GM18951 (cell line): Measurements from ENCODE around the gene MICU2.
"Not testable (repeated sequence)": the region's sequence is repeated elsewhere in the genome, so short reads cannot be mapped to it uniquely, and the experiment has no call there.

Source experiments
- POLR2A ChIP-seq: IDR thresholded peaks from 4 replicates; pipeline ENCODE4 v1.6.1; 2011; ENCODE audit warnings: mild to moderate bottlenecking; ENCODE audit not compliant: insufficient read length, insufficient read depth; ENCODE audit errors: extremely low read depth
- in situ Hi-C: fragments of 300-500 bp; cut with MboI; formaldehyde crosslinking; loops from one replicate; pipeline ENCODE4 v1.12.0; 2022; ENCODE audit warnings: low sequenced_read_pairs, mixed read lengths, inconsistent platforms; ENCODE audit not compliant: unreplicated experiment

Gene MICU2

DNA sequence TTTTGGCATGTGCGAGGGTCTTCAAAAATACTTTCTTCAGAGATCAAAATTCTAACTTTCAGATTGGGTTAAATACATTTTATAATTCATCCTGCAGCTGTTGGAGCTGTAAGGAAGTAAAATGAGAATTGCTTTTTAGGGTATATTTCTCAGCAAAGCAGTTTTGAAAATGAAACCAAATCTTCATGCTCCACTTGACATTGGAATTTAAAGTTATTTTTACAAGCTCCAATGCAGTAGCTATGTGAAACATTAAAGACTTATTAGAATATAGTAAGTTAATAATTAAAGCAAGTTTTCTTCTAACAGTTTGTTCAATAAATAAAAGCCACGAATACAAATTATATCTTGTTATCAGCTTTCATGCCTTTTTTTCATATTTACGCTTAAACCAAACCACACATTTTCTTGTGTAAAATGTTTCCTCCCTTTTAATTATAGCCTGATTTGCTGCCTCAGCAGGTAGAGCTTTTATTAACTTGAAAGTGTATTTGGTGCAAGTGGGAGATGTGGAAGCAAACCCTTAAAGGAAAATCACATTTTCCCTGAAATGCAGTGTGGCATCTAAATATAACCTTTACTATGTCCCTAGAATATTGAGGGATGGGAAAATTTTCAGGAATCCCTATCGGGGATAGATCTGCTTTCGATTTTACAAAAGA, 12.4 kb upstream of the MICU2 start:
- in situ Hi-C loops = no loop called here
- no peak for TF ChIP-seq POLR2A

GRCh38 chr13:21615427-21615826, 11.5 kb upstream of the MICU2 start:
- no peak for TF ChIP-seq POLR2A
- in situ Hi-C loops = no loop called here

GRCh38 chr13:21613791-21614190, 9.8 kb upstream of the MICU2 start:
- in situ Hi-C loops = no loop called here

DNA sequence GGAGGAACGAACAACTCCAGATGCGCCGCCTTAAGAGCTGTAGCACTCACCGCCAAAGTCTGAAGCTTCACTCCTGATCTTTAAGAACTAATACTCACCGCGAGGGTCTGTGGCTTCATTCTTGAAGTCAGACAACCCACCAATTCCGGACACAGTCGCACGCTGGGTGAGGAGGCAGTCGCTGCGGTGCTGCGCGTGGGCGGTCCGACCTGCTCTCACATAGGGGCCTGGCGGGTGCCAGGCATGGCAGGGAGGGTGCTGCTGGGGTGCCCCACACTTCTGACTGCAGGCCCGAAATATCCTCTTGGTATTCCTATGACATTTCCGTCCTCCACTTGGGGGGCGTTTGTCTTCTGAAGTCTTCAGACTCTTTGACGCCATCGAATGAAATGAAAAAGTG, 7.4 kb upstream of the MICU2 start:
- no peak for TF ChIP-seq POLR2A
- in situ Hi-C loops = no loop called here

More at GRCh38 chr13:21613791-21614190, 9.8 kb upstream of the MICU2 start:
- TF ChIP-seq POLR2A = no peak

DNA sequence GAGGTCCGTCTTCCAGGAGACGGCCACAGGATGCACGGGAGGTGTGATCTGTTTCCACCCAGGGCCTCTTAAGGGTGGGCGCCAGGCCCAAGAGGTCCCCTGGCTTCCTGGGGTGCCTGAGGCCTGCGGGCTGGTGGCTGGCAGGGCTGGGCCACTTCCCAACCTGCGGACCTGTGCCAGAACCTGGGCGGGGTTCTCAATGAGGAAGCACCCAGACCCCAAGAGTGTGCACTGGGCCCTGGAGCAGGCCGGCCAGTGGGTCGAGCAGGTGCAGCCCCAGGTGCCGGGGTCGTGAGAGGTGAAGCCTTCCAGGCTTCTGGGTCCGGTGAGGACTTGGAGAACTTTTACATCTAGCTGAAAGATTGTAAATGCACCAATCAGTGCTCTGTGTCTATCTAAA, 6.7 kb upstream of the MICU2 start:
- in situ Hi-C loops = no loop called here
- TF ChIP-seq POLR2A = no peak

GRCh38 chr13:21608961-21609360, 5.0 kb upstream of the MICU2 start:
- TF ChIP-seq POLR2A = no peak
- in situ Hi-C loops = no loop called here

DNA sequence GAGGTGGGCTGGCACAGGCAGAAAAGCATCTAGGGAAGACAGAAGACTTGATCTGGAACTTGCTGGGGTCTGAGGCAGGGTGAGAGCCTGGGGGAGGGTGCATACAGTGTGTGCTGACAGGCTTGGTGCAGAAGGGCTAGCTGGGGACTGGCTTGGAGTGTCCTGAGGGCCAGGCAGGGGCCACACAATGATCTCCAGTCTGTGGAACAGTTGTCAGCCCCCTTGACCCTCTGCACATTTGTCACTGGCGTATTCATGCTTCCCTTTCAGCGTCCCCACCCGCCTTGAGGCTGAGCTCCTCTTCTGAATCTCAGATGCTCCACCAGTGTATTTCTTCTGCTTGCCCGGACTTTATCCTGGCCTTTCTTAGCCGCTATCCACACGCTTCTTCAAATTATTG, 2.8 kb upstream of the MICU2 start:
- TF ChIP-seq POLR2A = no peak
- in situ Hi-C loops = no loop called here

- in situ Hi-C loops = no loop called here
- TF ChIP-seq POLR2A = no peak
Observed at GRCh38 chr13:21606251-21606650, 2.3 kb upstream of the MICU2 start.

GRCh38 chr13:21596722-21597121, 7.2 kb downstream of the MICU2 start:
- in situ Hi-C loops = no loop called here
- no peak for TF ChIP-seq POLR2A

- TF ChIP-seq POLR2A = no peak
- in situ Hi-C loops = no loop called here
Observed at GRCh38 chr13:21595546-21595822, 8.5 kb downstream of the MICU2 start.

DNA sequence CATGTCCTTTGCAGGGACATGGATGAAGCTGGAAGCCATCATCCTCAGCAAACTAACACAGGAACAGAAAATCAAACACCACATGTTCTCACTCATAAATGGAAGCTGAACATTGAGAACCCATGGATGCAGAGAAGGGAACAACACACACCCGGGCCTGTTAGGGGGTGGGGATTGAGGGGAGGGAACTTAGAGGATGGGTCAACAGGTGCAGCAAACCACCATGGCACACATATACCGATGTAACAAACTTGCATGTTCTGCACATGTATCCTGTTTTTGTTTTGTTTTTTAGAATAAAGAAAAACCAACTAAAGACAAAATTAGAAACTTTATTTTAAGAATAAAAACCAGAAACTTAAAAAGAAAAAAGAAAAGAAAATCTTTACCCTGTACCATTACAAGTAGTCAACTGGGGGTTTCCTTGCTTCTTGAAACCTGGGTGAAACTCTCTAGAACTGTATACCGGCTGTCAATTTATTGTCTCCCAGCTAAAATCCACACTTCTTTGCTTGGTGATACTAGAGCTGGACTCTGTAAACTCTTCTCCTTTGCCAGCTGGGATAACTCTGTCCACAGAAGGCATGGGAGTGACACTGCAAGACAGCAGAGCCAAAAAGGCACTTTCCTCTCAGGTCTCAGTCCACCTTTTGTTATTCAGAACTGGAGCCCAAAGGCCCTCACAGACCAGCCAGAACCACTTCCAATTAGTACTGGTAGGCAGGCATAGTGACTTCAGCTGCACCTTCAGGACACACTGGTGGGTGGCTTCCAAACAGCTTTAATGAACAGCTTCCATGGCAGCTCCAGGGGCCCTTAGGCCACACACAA, 9.0 kb downstream of the MICU2 start:
- in situ Hi-C loops = no loop called here
- no peak for TF ChIP-seq POLR2A

GRCh38 chr13:21590665-21591456, 13.1 kb downstream of the MICU2 start:
- in situ Hi-C loops = not testable (repeated sequence)

GRCh38 chr13:21590231-21590630, 13.7 kb downstream of the MICU2 start:
- TF ChIP-seq POLR2A = no peak
- in situ Hi-C loops = no loop called here

- in situ Hi-C loops = not testable (repeated sequence)
Observed at GRCh38 chr13:21589510-21589909, 14.5 kb downstream of the MICU2 start.

DNA sequence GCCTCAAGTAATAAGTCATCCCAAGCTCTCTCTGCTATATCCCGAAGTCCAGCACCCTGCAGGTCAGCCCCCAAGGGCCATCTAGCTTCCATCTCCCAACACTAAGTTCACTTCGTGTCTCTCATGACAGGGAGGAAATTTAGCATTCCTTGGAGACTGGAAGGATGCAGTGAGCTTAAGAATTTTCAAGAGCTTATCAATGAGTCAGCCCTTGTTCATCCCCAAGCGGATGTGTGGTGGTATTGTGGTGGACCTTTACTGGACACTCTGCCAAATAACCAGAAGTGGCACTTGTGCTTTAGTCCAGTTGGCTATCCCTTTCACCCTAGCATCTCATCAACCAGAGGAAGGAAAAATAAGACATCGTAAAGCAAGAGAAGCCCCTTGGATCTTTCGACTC, 15.6 kb downstream of the MICU2 start:
- in situ Hi-C loops = not testable (repeated sequence)
